Fibroblast of the conjunctiva (primary cell): ENCODE results near the gene MAN1C1.
"Not testable (repeated sequence)": the region's sequence is repeated elsewhere in the genome, so short reads cannot be mapped to it uniquely, and the experiment has no call there.

ENCODE experiments used
- DNase-seq: peaks from one replicate; pipeline ENCODE4 v3.0.0-alpha.2; 2010; ENCODE audit warnings: low read depth

Gene MAN1C1

GRCh38 chr1:25698252-25698651 lies 81.7 kb downstream of the MAN1C1 start:
- no peak for DNase-seq

- not testable (repeated sequence) for DNase-seq
These were observed 82.5 kb downstream of the MAN1C1 start for GRCh38 chr1:25699059-25699458.

GRCh38 chr1:25699500-25700143 lies 83.0 kb downstream of the MAN1C1 start:
- DNase-seq: no peak

- DNase-seq: peak; percentile 60
These were observed 83.5 kb downstream of the MAN1C1 start for GRCh38 chr1:25700144-25700523.

GRCh38 chr1:25700626-25701025 lies 84.0 kb downstream of the MAN1C1 start:
- DNase-seq: no peak

- DNase-seq: no peak
These were observed 84.6 kb downstream of the MAN1C1 start for GRCh38 chr1:25701030-25701785.

- no peak for DNase-seq
These were observed 85.6 kb downstream of the MAN1C1 start for GRCh38 chr1:25702101-25702775.

- no peak for DNase-seq
These were observed 86.5 kb downstream of the MAN1C1 start for GRCh38 chr1:25703041-25703440.

- DNase-seq: no peak
These were observed 87.2 kb downstream of the MAN1C1 start for GRCh38 chr1:25703671-25704266.

- DNase-seq: no peak
These were observed 87.7 kb downstream of the MAN1C1 start for GRCh38 chr1:25704267-25704691.

GRCh38 chr1:25705699-25706098 lies 89.1 kb downstream of the MAN1C1 start:
- DNase-seq: no peak

- no peak for DNase-seq
These were observed 89.8 kb downstream of the MAN1C1 start for GRCh38 chr1:25706146-25707089.

GRCh38 chr1:25707280-25708016 lies 90.9 kb downstream of the MAN1C1 start:
- DNase-seq: no peak

GRCh38 chr1:25710583-25711347 lies 94.2 kb downstream of the MAN1C1 start:
- DNase-seq: no peak

GRCh38 chr1:25711555-25712298 lies 95.1 kb downstream of the MAN1C1 start:
- DNase-seq: no peak

- no peak for DNase-seq
These were observed 95.8 kb downstream of the MAN1C1 start for GRCh38 chr1:25712299-25712970.

- DNase-seq: no peak
These were observed 97.4 kb downstream of the MAN1C1 start for GRCh38 chr1:25713961-25714360.

- no peak for DNase-seq
These were observed 97.9 kb downstream of the MAN1C1 start for GRCh38 chr1:25714372-25714931.
